Stimulated activated CD8-positive, alpha-beta memory T cell treated with anti-CD3 and anti-CD28 coated beads, Interleukin-4, amount 100 ng/mL, for 4 hours (primary cell): Measurements from ENCODE around the gene TBX15.
"Not testable (repeated sequence)": the region's sequence is repeated elsewhere in the genome, so short reads cannot be mapped to it uniquely, and the experiment has no call there.

Experiments used
- DNase-seq, 2 donors: peaks; one replicate each; pipeline ENCODE4 v3.0.0-alpha.2; 2020; ENCODE audit warnings: low read depth in 2 of 2, low spot score in 1 of 2

The TBX15 gene

GRCh38 chr1:118960567-118961136 lies 27.5 kb downstream of the TBX15 start:
- no peak for DNase-seq

- DNase-seq, result no peak
Measured at GRCh38 chr1:118960026-118960561, 28.0 kb downstream of the TBX15 start.

- no peak for DNase-seq
Measured at GRCh38 chr1:118958937-118959631, 29.1 kb downstream of the TBX15 start.

GRCh38 chr1:118958140-118958539 lies 30.0 kb downstream of the TBX15 start:
- no peak for DNase-seq

- DNase-seq, result not testable (repeated sequence)
Measured at GRCh38 chr1:118957579-118957978, 30.6 kb downstream of the TBX15 start.

GRCh38 chr1:118954301-118954905 lies 33.7 kb downstream of the TBX15 start:
- DNase-seq, result no peak

- DNase-seq, result no peak
Measured at GRCh38 chr1:118951270-118951936, 36.7 kb downstream of the TBX15 start.

GRCh38 chr1:118949315-118949714 lies 38.8 kb downstream of the TBX15 start:
- DNase-seq, result no peak

GRCh38 chr1:118948846-118949245 lies 39.3 kb downstream of the TBX15 start:
- no peak for DNase-seq

- DNase-seq, result no peak
Measured at GRCh38 chr1:118948351-118948750, 39.8 kb downstream of the TBX15 start.

- no peak for DNase-seq
Measured at GRCh38 chr1:118947790-118948189, 40.4 kb downstream of the TBX15 start.

GRCh38 chr1:118947003-118947765 lies 41.0 kb downstream of the TBX15 start:
- DNase-seq, result no peak

- no peak for DNase-seq
Measured at GRCh38 chr1:118945489-118945888, 42.7 kb downstream of the TBX15 start.

GRCh38 chr1:118944546-118944945 lies 43.6 kb downstream of the TBX15 start:
- no peak for DNase-seq

- no peak for DNase-seq
Measured at GRCh38 chr1:118944133-118944532, 44.0 kb downstream of the TBX15 start.

GRCh38 chr1:118940957-118941356 lies 47.2 kb downstream of the TBX15 start:
- DNase-seq, result no peak

GRCh38 chr1:118937413-118938072 lies 50.6 kb downstream of the TBX15 start:
- DNase-seq, result no peak

- no peak for DNase-seq
Measured at GRCh38 chr1:118934706-118935105, 53.4 kb downstream of the TBX15 start.

GRCh38 chr1:118933051-118933781 lies 54.9 kb downstream of the TBX15 start:
- DNase-seq, result no peak

GRCh38 chr1:118931876-118932275 lies 56.3 kb downstream of the TBX15 start:
- DNase-seq, result no peak
